Breast epithelium (tissue), 3 donors: Measurements from ENCODE around the gene FAM72D.
"Not testable (repeated sequence)": the region's sequence is repeated elsewhere in the genome, so short reads cannot be mapped to it uniquely, and the experiment has no call there.

Source experiments
- CTCF ChIP-seq, 3 donors: fragments of 450-650 bp; IDR thresholded peaks; one replicate each; pipeline ENCODE4 v1.5.1; 2016 to 2017; ENCODE audit warnings: antibody characterized with exemption in 3 of 3, mild to moderate bottlenecking in 3 of 3, moderate library complexity in 3 of 3
- POLR2AphosphoS5 ChIP-seq, 3 donors: sonication (generic); formaldehyde crosslinking; IDR thresholded peaks; one replicate each; pipeline ENCODE4 v1.6.1; 2017; ENCODE audit warnings: antibody characterized with exemption in 3 of 3

GRCh38 chr1:145071569-145071968 is 24.2 kb upstream of the FAM72D start:
- TF ChIP-seq CTCF, POLR2AphosphoS5 (IDR thresholded peaks at IDR 0.05): not testable (repeated sequence)
